RWPE2 (cell line): Measurements from ENCODE around the gene NAPEPLD.
"Not testable (repeated sequence)": the region's sequence is repeated elsewhere in the genome, so short reads cannot be mapped to it uniquely, and the experiment has no call there.

Experiments
- ATAC-seq: fragments of 200-7000 bp; cut with Tn5 transposase; 3 replicates; pipeline ENCODE4 v1.9.1; 2021; ENCODE audit warnings: low read depth
- DNase-seq: peaks from one replicate; pipeline ENCODE4 v3.0.0-alpha.2; 2020; ENCODE audit warnings: low spot score
- H3K27ac ChIP-seq: fragments of 450-650 bp; 2 replicates; pipeline ENCODE4 v1.5.1; 2017; ENCODE audit warnings: mild to moderate bottlenecking; ENCODE audit not compliant: poor library complexity, severe bottlenecking
- H3K27me3 ChIP-seq: fragments of 250-450 bp; sonication (Bioruptor Pico); 2 replicates; pipeline ENCODE4 v1.5.1; 2021; ENCODE audit warnings: mild to moderate bottlenecking, moderate library complexity; ENCODE audit not compliant: insufficient read depth, poor library complexity, severe bottlenecking
- H3K36me3 ChIP-seq: fragments of 250-450 bp; sonication (Bioruptor Pico); 2 replicates; pipeline ENCODE4 v1.5.1; 2020; ENCODE audit warnings: low read depth, mild to moderate bottlenecking, moderate library complexity
- H3K4me1 ChIP-seq: fragments of 250-450 bp; sonication (Bioruptor Pico); 2 replicates; pipeline ENCODE4 v1.5.1; 2021; ENCODE audit warnings: mild to moderate bottlenecking, moderate library complexity; ENCODE audit not compliant: insufficient read depth, poor library complexity, severe bottlenecking
- H3K4me3 ChIP-seq: fragments of 250-450 bp; sonication (Bioruptor Pico); 2 replicates; pipeline ENCODE4 v1.5.1; 2021; ENCODE audit warnings: mild to moderate bottlenecking, moderate library complexity; ENCODE audit not compliant: severe bottlenecking
- H3K9me3 ChIP-seq: fragments of 250-450 bp; sonication (Bioruptor Pico); 2 replicates; pipeline ENCODE4 v1.5.1; 2021; ENCODE audit warnings: mild to moderate bottlenecking, moderate library complexity; ENCODE audit not compliant: severe bottlenecking
- TF ChIP-seq, protein P1 (sequence below): fragments of 450-650 bp; IDR thresholded peaks from one replicate; pipeline ENCODE4 v1.5.1; 2017; ENCODE audit warnings: mild to moderate bottlenecking, moderate library complexity; ENCODE audit not compliant: poor library complexity, severe bottlenecking

The NAPEPLD gene

DNA sequence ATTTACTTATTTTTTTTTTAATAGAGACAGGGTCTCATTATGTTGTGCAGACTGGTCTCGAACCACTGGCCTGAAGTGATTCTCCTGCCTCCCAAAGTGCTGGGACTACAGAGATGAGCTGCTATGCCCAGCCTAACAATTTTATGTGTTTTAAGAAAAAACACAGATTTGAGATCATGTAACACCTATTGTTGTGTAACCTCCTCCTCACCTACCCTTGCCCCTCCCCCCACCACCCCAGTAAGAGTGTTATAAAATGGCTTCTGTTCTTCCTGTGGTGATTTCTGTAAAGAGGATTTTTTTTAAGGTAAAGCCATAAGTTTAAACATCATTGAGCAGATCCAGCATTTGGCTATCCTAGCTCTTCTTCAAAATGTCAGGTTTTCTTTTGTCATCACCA, 66.4 kb downstream of the NAPEPLD start:
- ATAC-seq (no peak), DNase-seq (no peak)
- no peak overlapping the region for H3K4me3 ChIP-seq
- H3K9me3 ChIP-seq: no peaks in the 10 kb centered on the region
- TF ChIP-seq, protein P1, sequence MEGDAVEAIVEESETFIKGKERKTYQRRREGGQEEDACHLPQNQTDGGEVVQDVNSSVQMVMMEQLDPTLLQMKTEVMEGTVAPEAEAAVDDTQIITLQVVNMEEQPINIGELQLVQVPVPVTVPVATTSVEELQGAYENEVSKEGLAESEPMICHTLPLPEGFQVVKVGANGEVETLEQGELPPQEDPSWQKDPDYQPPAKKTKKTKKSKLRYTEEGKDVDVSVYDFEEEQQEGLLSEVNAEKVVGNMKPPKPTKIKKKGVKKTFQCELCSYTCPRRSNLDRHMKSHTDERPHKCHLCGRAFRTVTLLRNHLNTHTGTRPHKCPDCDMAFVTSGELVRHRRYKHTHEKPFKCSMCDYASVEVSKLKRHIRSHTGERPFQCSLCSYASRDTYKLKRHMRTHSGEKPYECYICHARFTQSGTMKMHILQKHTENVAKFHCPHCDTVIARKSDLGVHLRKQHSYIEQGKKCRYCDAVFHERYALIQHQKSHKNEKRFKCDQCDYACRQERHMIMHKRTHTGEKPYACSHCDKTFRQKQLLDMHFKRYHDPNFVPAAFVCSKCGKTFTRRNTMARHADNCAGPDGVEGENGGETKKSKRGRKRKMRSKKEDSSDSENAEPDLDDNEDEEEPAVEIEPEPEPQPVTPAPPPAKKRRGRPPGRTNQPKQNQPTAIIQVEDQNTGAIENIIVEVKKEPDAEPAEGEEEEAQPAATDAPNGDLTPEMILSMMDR: no peak
- H3K27ac ChIP-seq: no peak overlapping the region
- H3K27me3 ChIP-seq: no peaks in the 10 kb centered on the region
- no peaks in the 10 kb centered on the region for H3K4me1 ChIP-seq
- H3K36me3 ChIP-seq: peaks cover 49% of the 10 kb centered on the region

DNA sequence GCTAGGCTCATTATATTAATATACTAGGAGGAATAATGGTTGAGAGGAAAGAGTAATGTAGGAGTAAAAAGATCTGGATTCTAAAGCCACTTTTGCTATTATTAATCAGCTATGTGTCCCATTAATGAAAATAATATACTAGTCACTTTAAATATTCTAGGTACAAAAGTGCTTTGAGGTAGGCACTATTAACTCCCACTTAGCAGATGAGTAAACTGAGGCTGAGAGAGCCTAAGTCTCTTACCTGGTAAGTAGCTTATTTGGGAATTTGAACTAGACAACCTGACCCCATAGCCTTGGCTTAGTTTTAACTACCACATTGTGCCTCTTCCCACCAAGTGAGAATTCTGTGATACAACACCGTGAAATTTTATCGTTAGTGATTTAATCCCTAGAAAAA, 68.0 kb downstream of the NAPEPLD start:
- no peaks in the 10 kb centered on the region for H3K9me3 ChIP-seq
- no peaks in the 10 kb centered on the region for H3K4me1 ChIP-seq
- peaks cover 36% of the 10 kb centered on the region for H3K36me3 ChIP-seq
- no peaks in the 10 kb centered on the region for H3K27me3 ChIP-seq
- DNase-seq (no peak), ATAC-seq (no peak)
- H3K27ac ChIP-seq: no peak overlapping the region
- TF ChIP-seq, protein P1: no peak
- H3K4me3 ChIP-seq: no peak overlapping the region

DNA sequence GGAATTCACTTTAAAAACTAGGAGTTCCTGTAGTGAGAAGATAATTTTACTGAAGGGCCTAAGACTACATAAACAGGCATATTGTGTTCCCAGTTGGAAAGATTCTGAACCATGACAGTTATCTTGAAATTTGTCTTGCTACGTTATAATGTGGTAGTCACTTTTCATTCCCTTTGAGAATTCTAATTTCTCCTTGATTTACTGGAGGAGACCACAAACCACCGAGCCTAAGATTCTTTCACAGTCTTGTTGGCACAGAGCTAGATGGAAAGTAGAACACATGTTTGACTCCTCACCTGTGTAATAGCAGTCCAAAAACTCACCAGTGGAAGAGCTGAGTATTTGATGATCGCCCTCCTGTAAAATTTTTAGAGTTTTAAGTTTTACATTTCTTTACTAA, 69.1 kb downstream of the NAPEPLD start:
- DNase-seq (no peak), ATAC-seq (no peak)
- no peaks in the 10 kb centered on the region for H3K27me3 ChIP-seq
- H3K27ac ChIP-seq: no peak overlapping the region
- no peaks in the 10 kb centered on the region for H3K9me3 ChIP-seq
- H3K4me3 ChIP-seq: no peak overlapping the region
- peaks cover 34% of the 10 kb centered on the region for H3K36me3 ChIP-seq
- H3K4me1 ChIP-seq: no peaks in the 10 kb centered on the region
- TF ChIP-seq, protein P1: no peak

DNA sequence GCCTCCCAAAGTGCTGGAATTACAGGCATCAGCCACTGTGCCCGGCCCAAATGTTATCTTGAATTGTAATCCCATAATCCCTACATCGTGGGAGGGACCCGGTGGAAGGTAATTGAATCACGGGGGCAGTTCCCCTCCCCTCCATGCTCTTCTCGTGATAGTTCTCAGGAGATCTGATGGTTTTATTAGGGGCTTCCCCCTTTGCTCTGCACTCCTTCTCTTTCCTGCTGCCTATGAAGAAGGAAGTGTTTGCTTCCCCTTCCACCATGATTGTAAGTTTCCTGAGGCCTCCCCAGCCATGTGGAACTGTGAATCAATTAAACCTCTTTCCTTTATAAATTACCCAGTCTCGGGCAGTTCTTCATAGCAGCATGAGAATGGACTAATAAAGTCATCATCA, 70.7 kb downstream of the NAPEPLD start:
- not testable (repeated sequence) for H3K27ac ChIP-seq, H3K4me3 ChIP-seq, H3K4me1 ChIP-seq, DNase-seq, H3K9me3 ChIP-seq, ATAC-seq, H3K27me3 ChIP-seq
- peaks cover 18% of the 10 kb centered on the region for H3K36me3 ChIP-seq

DNA sequence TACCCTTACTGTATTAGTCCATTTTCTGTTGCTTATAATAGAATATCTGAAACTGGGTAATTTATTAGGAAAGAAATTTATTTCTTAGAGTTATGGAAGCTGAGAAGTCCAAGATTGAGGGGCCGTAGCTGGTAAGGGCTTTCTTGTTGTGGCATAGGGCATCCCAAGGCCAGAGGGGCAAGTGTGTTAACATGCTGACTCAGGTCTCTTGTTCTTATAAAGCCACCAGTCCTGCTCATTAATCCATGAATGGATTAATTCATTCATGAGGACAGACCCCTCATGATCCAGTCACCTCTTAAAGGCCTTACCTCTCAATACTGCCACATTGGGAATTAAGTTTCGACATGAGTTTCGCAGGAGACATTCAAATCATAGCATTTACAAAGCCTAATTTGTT, 71.6 kb downstream of the NAPEPLD start:
- TF ChIP-seq, protein P1: no peak
- H3K36me3 ChIP-seq: peaks cover 9% of the 10 kb centered on the region
- H3K9me3 ChIP-seq: no peaks in the 10 kb centered on the region
- ATAC-seq (no peak), DNase-seq (no peak)
- H3K4me1 ChIP-seq: no peaks in the 10 kb centered on the region
- H3K4me3 ChIP-seq: no peak overlapping the region
- H3K27me3 ChIP-seq: no peaks in the 10 kb centered on the region
- no peak overlapping the region for H3K27ac ChIP-seq
